ENCODE results near the gene ABCG5. TPM values are rescaled to one million over a fixed set of nuclear protein-coding genes. Genes with fewer than 3 reads are reported as not detected.

The ABCG5 gene
- total RNA-seq, 2 donors from 2014 or later, result not detected

DNA sequence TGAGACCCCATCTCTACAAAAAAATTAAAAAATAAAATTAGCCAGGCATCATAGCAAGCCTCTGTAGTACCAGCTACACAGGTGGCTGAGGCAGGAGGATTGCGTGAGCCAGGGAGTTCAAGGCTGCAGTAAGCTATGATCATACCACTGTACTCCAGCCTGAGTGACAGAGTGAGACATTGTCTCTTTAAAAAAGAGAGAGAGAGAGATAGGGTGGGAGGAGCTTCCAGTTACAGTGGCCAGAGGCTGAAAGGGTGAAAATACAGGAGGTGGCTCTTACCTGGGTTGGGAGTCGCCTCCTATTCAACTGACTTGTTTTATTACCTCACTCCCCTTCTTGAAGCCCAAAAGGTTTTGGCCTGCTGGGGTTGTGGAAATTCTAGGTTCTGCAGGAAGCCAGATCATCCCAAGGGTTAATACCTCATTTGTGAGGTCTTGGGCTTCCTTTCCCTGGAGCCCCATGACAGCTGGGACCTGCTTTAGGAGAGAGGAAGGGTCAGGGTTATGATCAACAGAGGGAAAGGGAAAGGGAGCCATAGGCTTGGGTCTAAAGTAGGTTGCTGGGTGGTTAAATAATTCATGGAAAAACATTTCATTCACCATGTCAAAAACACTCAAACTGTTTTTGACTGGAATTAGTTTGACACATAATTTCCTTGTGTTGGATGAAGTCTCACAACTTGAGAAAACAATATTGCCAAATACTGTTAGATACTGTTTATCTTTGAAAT lies 47.4 kb downstream of the ABCG5 start:
- Mint-ChIP-seq H3K9me3 (no peaks in the 10 kb centered on the region), H3K27ac (no peak overlapping the region), H3K4me1 (no peaks in the 10 kb centered on the region), H3K27me3 (ENCODE audit: insufficient read depth) (no peaks in the 10 kb centered on the region), H3K36me3 (ENCODE audit: low read depth) (peaks cover 6% of the 10 kb centered on the region), H3K4me3 (no peak overlapping the region)
- 98 to 100% methylated on average over 1 to 2 of the region's 2 CpGs for WGBS, 2 experiments (ENCODE audit: insufficient coverage in 1 of 2, insufficient read length in 1 of 2)
- Histone ChIP-seq H3K4me3 (ENCODE audit: low read length) (no peak overlapping the region), H3K36me3 (ENCODE audit: control insufficient read depth, insufficient read depth, low read length) (peaks cover 19% of the 10 kb centered on the region), H3K9ac (ENCODE audit: extremely low read depth, low read length, poor library complexity, severe bottlenecking) (no peak overlapping the region), H3K27me3 (ENCODE audit: control insufficient read depth, insufficient read depth, low read length, poor library complexity, severe bottlenecking) (no peaks in the 10 kb centered on the region), H3K9me3 (ENCODE audit: control insufficient read depth, low read length) (no peaks in the 10 kb centered on the region), H3K27ac (ENCODE audit: low read depth, low read length) (no peak overlapping the region), H3K4me1 (ENCODE audit: control insufficient read depth, insufficient read depth, low read length) (no peaks in the 10 kb centered on the region)
- TF ChIP-seq, protein P1, sequence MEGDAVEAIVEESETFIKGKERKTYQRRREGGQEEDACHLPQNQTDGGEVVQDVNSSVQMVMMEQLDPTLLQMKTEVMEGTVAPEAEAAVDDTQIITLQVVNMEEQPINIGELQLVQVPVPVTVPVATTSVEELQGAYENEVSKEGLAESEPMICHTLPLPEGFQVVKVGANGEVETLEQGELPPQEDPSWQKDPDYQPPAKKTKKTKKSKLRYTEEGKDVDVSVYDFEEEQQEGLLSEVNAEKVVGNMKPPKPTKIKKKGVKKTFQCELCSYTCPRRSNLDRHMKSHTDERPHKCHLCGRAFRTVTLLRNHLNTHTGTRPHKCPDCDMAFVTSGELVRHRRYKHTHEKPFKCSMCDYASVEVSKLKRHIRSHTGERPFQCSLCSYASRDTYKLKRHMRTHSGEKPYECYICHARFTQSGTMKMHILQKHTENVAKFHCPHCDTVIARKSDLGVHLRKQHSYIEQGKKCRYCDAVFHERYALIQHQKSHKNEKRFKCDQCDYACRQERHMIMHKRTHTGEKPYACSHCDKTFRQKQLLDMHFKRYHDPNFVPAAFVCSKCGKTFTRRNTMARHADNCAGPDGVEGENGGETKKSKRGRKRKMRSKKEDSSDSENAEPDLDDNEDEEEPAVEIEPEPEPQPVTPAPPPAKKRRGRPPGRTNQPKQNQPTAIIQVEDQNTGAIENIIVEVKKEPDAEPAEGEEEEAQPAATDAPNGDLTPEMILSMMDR (conservative IDR thresholded peaks at IDR 0.05), result no peak
- DNase-seq, result no peak

DNA sequence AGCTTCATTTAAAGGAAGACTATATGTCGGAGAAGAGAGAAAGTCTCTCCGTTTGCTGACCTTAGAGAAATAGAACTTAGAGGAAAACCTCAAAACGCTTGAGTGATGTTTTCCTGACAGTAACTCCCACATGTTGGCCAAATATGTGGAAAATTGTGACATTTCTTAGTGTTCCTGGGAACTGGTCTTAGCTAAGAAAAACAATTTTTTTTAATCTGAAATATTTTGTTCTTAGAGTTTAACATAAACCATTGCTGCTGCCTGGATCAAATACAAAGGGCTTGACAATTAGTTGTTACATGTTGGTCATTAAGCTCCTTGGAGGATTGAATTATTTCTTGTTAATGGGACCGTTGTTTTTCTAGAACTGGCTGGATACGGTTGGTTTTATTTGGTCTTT lies 48.5 kb downstream of the ABCG5 start:
- Mint-ChIP-seq H3K27me3 (ENCODE audit: insufficient read depth) (no peaks in the 10 kb centered on the region), H3K4me1 (no peaks in the 10 kb centered on the region), H3K4me3 (no peak overlapping the region), H3K36me3 (ENCODE audit: low read depth) (peaks cover 10% of the 10 kb centered on the region), H3K27ac (no peak overlapping the region), H3K9me3 (no peaks in the 10 kb centered on the region)
- DNase-seq, result no peak
- no peak overlapping the region for H3K9ac ChIP-seq (ENCODE audit: extremely low read depth, low read length, poor library complexity, severe bottlenecking)
- no peaks in the 10 kb centered on the region for H3K27me3 ChIP-seq (ENCODE audit: control insufficient read depth, insufficient read depth, low read length, poor library complexity, severe bottlenecking)
- 93% methylated on average over 3 to 5 of the region's 5 CpGs for WGBS, 2 experiments (ENCODE audit: insufficient coverage in 1 of 2, insufficient read length in 1 of 2)
- TF ChIP-seq, protein P1 (conservative IDR thresholded peaks at IDR 0.05), result no peak
- H3K9me3 ChIP-seq (ENCODE audit: control insufficient read depth, low read length), result no peaks in the 10 kb centered on the region
- H3K4me3 ChIP-seq (ENCODE audit: low read length), result no peak overlapping the region
- H3K27ac ChIP-seq (ENCODE audit: low read depth, low read length), result no peak overlapping the region
- no peaks in the 10 kb centered on the region for H3K4me1 ChIP-seq (ENCODE audit: control insufficient read depth, insufficient read depth, low read length)
- peaks cover 16% of the 10 kb centered on the region for H3K36me3 ChIP-seq (ENCODE audit: control insufficient read depth, insufficient read depth, low read length)

DNA sequence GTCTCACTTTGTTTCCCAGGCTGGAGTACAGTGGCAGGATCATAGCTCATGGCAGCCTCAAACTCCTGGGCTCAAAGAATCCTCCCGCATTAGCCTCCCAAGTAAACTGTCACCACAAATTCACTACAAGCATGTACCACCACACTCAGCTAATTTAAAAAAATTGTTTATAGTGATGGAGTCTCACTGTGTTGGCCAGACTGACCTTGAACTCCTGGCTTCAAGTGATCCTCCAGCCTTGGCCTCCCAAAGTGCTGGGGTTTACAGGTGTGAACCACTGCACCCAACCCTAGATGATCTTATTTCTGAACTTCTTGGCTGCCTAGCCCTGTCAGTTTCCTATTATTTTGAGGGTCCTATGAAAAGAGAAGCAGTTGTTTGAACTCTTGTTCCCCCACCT lies 50.0 kb downstream of the ABCG5 start:
- no peak overlapping the region for H3K4me3 Mint-ChIP-seq
- no peak overlapping the region for H3K27ac ChIP-seq (ENCODE audit: low read depth, low read length)

More for the DNA sequence above, 50.0 kb downstream of the ABCG5 start:
- peaks cover 10% of the 10 kb centered on the region for H3K36me3 ChIP-seq (ENCODE audit: control insufficient read depth, insufficient read depth, low read length)
- H3K4me1 Mint-ChIP-seq, result no peaks in the 10 kb centered on the region
- H3K9ac ChIP-seq (ENCODE audit: extremely low read depth, low read length, poor library complexity, severe bottlenecking), result no peak overlapping the region
- no peak overlapping the region for H3K4me3 ChIP-seq (ENCODE audit: low read length)
- no peaks in the 10 kb centered on the region for H3K9me3 ChIP-seq (ENCODE audit: control insufficient read depth, low read length)
- peaks cover 14% of the 10 kb centered on the region for H3K36me3 Mint-ChIP-seq (ENCODE audit: low read depth)
- TF ChIP-seq, protein P1 (conservative IDR thresholded peaks at IDR 0.05), result no peak
- no peaks in the 10 kb centered on the region for H3K4me1 ChIP-seq (ENCODE audit: control insufficient read depth, insufficient read depth, low read length)
- H3K27me3 ChIP-seq (ENCODE audit: control insufficient read depth, insufficient read depth, low read length, poor library complexity, severe bottlenecking), result no peaks in the 10 kb centered on the region
- 95% methylated on average over 1 of the region's 1 CpG; no CpG with 5 or more reads in 1 of the 2 experiments for WGBS, 2 experiments (ENCODE audit: insufficient coverage in 1 of 2, insufficient read length in 1 of 2)
- DNase-seq, result no peak
- no peaks in the 10 kb centered on the region for H3K27me3 Mint-ChIP-seq (ENCODE audit: insufficient read depth)
- H3K9me3 Mint-ChIP-seq, result no peaks in the 10 kb centered on the region
- no peak overlapping the region for H3K27ac Mint-ChIP-seq
